IPS-20b (cell line): Measurements from ENCODE around the gene ARRDC1.

Experiments used
- H3K27ac ChIP-seq: one replicate; pipeline ENCODE4 v1.5.1; 2013; ENCODE audit warnings: low read length
- H3K27me3 ChIP-seq: 2 replicates; pipeline ENCODE4 v1.6.1; 2013; ENCODE audit warnings: mild to moderate bottlenecking, low read length, inconsistent platforms; ENCODE audit not compliant: insufficient read depth
- H3K36me3 ChIP-seq: 2 replicates; pipeline ENCODE4 v1.6.1; 2013; ENCODE audit warnings: low read depth, mild to moderate bottlenecking, inconsistent platforms, low read length, moderate library complexity; ENCODE audit not compliant: insufficient read depth
- H3K4me1 ChIP-seq: 2 replicates; pipeline ENCODE4 v1.6.1; 2013; ENCODE audit warnings: mild to moderate bottlenecking, control low read depth, inconsistent platforms, low read length, moderate library complexity; ENCODE audit not compliant: insufficient read depth
- H3K4me3 ChIP-seq: 2 replicates; pipeline ENCODE4 v1.5.1; 2013; ENCODE audit warnings: mild to moderate bottlenecking, low read length, inconsistent platforms
- H3K9ac ChIP-seq: 2 replicates; pipeline ENCODE4 v1.6.1; 2013; ENCODE audit warnings: low read depth, mild to moderate bottlenecking, inconsistent platforms, low read length, moderate library complexity
- H3K9me3 ChIP-seq: 2 replicates; pipeline ENCODE4 v1.6.1; 2013; ENCODE audit warnings: mild to moderate bottlenecking, low read depth, low read length, inconsistent platforms; ENCODE audit not compliant: insufficient read depth

The ARRDC1 gene

DNA sequence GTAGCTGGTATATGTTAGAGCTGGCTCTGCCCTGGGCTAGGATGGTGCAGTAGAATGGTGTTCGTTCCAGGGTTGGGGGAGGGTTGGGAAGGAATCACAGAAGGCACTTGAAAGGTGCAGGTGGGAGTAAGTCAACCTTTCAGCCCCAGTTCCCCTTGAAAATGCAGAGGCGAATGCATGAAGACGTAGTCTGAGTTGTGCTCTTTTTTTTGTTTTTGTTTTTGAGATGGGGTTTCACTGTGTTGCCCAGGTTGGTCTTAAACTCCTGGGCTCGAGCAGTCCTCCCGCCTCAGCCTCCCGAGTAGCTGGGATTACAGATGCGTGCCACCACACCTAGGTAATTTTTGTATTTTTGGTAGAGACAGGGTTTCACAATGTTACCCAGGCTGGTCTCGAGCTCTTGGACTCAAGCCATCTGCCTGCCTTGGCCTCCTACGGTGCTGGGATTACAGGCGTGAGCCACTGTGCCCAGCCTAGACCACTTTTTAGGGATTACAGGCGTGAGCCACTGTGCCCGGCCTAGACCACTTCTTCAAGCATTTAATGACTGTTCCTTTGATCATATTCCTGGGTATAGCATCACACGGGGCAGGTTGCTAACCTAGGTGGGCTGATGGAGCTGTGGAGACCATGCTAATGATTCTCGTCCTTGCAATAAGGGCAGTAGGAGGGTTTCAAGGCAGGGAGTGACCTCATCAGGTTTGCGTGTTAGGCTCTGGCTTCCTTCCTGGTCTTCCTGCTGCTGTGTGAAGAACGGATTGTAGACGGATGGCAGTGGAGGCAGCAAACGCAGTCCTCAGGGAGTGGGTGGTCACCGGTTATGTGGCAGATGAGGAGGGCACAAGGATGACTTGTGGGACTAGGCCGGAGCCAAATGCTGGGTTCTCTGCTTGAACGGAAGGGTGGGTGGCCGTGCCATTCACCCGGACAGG is 27.0 kb downstream of the ARRDC1 start:
- Histone ChIP-seq H3K27ac (no peak overlapping the region), H3K9me3 (no peaks in the 10 kb centered on the region), H3K9ac (no peak overlapping the region), H3K4me3 (no peak overlapping the region), H3K36me3 (no peaks in the 10 kb centered on the region; the same call in 1 of the 2 replicates), H3K4me1 (peaks cover 8% of the 10 kb centered on the region), H3K27me3 (no peaks in the 10 kb centered on the region)

DNA sequence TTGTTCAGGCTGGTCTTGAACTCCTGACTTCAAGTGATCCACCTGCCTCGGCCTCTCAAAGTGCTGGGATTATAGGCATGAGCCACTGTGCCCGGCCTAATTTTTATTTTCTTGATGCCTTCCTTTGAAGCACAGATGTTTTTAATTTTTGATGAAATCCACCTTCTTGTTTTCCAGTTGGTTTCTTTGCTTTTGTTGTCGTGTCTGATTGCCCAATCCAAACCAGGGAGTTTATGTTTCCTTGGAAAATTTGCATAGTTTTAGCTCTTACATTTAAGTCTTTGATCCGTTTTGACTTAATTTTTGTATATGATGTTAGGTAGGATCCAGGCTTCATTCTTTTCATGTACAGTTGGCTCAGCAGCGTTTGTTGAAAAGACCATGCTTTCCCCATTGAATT is 28.5 kb downstream of the ARRDC1 start:
- H3K4me1 ChIP-seq: peaks cover 8% of the 10 kb centered on the region
- no peak overlapping the region for H3K9ac ChIP-seq
- no peak overlapping the region for H3K4me3 ChIP-seq
- H3K27ac ChIP-seq: no peak overlapping the region
- no peaks in the 10 kb centered on the region; the same call in 1 of the 2 replicates for H3K36me3 ChIP-seq
- no peaks in the 10 kb centered on the region for H3K9me3 ChIP-seq
- H3K27me3 ChIP-seq: no peaks in the 10 kb centered on the region

DNA sequence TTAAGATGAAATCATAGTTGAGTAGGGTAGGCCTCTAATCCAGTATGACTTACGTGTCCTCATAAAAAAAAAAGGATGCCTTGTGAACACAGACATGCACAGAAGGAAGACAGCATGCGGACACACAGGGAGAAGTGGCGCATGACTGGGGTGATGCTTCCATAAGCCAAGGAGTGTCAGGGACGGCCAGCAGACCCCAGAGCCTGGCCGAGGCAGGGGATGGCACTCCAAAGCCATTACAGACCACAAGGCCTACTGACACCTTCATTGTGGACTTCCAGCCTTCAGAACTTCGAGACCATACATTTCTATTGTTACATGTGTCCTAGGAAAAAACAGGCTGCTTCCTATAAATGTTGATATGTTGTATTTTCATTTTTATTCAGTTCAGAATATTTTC is 33.2 kb downstream of the ARRDC1 start:
- Histone ChIP-seq H3K9ac (no peak overlapping the region), H3K27me3 (no peaks in the 10 kb centered on the region), H3K36me3 (peaks cover 11% of the 10 kb centered on the region; the same call in 1 of the 2 replicates), H3K9me3 (no peaks in the 10 kb centered on the region), H3K4me3 (no peak overlapping the region), H3K4me1 (no peaks in the 10 kb centered on the region), H3K27ac (no peak overlapping the region)

DNA sequence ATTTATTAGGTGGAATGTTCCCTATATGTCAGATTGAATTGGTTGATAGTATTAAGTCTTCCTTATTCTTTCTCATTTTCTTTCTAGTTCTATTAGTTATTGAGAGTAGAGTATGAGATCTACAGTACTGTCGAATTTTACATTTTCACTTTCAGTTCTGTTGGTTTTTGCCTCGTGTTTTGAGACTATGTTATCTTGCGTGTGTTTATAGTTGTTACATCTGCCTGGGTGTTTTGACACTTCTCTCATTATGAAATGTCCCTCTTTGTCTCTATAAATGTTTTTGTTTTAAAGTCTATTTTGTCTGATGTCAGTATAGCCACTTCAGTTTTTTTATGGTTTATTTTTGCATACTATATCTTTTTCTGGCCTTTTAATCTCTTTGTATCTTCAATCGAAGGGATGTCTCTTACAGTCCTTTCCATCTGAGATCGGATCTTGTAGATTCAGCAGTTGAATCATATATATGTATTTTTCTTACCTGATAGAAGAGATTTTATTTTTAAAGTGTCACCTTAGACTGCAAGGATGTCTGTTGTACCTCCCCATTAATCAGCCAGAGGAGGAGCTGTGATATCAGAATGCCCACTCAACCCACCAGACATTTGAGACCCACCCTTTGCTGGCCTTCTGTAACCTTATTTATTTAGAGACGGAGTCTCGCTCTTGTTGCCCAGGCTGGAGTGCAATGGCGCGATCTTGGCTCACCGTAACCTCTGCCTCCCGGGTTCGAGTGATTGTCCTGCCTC is 34.0 kb downstream of the ARRDC1 start:
- no peaks in the 10 kb centered on the region for H3K27me3 ChIP-seq
- H3K4me3 ChIP-seq: no peak overlapping the region
- H3K36me3 ChIP-seq: peaks cover 13% of the 10 kb centered on the region; the same call in 1 of the 2 replicates
- H3K9me3 ChIP-seq: no peaks in the 10 kb centered on the region
- no peaks in the 10 kb centered on the region for H3K4me1 ChIP-seq
- no peak overlapping the region for H3K9ac ChIP-seq
- no peak overlapping the region for H3K27ac ChIP-seq

DNA sequence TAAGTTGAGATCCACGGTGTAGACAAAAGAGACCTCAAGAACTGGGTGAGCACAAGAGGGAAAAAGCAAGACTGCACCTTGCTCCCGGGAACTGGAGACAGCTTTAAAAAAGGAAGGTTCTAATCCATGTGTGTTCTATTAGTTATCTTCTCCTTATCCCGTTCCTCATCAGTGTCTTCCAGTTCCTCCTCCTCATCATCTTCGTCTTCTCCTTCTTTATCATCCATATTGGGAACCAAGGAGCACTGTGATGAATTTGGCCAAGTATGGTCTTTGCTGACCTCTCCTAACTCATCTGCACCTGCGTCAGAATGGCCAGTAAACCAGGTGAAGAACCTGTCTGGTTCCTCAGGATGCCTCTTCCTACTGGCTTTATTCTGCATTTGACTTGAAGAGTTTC is 35.4 kb downstream of the ARRDC1 start:
- H3K36me3 ChIP-seq: peaks cover 13% of the 10 kb centered on the region; the same call in 1 of the 2 replicates

DNA sequence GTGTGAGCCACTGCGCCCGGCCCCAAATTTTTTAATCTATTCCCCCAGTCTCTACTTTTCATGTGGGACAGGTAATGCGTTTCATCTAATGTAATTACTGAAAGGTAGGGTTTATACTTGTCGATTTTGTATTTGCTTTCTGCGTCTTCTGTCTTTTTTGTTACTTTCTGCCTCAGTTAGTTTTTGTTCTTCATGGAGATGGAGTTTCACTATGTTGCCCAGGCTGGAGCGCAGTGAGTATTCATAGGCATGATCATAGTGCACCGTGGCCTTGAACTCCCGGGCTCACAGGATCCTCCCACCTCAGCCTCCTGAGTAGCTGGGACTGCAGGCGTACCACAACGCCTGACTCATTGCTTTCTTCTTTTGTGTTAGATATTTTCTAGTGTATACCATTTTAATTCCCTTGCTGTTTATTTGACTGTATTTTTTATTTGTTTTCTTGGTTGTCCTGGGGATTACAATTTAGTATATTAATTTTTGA is 36.7 kb downstream of the ARRDC1 start:
- Histone ChIP-seq H3K9me3 (no peaks in the 10 kb centered on the region), H3K27me3 (no peaks in the 10 kb centered on the region), H3K9ac (no peak overlapping the region), H3K4me1 (no peaks in the 10 kb centered on the region), H3K36me3 (peaks cover 13% of the 10 kb centered on the region; the same call in 1 of the 2 replicates), H3K27ac (no peak overlapping the region), H3K4me3 (no peak overlapping the region)

More for the DNA sequence above, 35.4 kb downstream of the ARRDC1 start:
- Histone ChIP-seq H3K27ac (no peak overlapping the region), H3K4me3 (no peak overlapping the region), H3K4me1 (no peaks in the 10 kb centered on the region), H3K27me3 (no peaks in the 10 kb centered on the region), H3K9me3 (no peaks in the 10 kb centered on the region), H3K9ac (no peak overlapping the region)

DNA sequence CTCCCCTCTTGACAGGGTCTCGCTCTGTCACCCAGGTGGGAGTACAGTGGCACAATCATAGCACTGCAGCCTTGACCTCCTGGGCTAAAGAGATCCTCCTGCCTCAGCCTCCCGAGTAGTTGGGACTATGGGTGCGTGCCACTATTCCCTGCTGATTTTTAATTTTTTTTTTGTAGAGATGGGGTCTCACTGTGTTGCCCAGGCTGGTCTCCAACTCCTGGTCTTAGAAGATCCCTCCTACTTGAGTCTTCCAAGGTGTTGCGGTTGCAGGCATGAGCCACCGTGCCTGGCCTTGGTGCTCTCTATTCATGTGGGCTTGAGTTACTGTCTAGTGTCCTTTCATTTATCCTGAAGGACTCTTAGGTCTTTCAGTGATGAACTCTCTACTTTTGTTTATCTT is 37.4 kb downstream of the ARRDC1 start:
- peaks cover 13% of the 10 kb centered on the region; the same call in 1 of the 2 replicates for H3K36me3 ChIP-seq
- H3K9ac ChIP-seq: no peak overlapping the region
- no peaks in the 10 kb centered on the region for H3K27me3 ChIP-seq
- H3K9me3 ChIP-seq: no peaks in the 10 kb centered on the region
- no peaks in the 10 kb centered on the region for H3K4me1 ChIP-seq
- no peak overlapping the region for H3K4me3 ChIP-seq
- H3K27ac ChIP-seq: no peak overlapping the region

DNA sequence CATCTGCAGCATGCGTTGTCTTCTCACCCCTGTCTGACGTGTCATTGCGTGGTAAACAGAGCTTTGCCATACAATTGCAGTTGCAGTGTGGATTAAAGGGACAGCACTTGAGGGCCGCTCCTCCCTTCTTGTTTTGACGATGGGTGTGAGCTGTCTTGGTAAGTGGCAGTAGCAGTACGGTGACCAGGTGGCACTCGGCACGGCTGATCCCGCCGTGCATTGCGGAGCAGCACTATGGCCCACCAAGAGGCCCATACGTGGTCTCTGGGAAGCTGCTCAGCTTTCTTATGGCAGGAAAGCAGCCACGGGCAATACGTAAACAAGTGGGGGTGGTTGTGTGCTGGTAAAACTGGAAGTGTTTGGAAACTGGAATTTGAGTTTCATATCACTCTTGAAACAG is 38.4 kb downstream of the ARRDC1 start:
- no peaks in the 10 kb centered on the region for H3K4me1 ChIP-seq
- H3K27me3 ChIP-seq: no peaks in the 10 kb centered on the region
- H3K4me3 ChIP-seq: no peak overlapping the region
- no peak overlapping the region for H3K9ac ChIP-seq
- no peaks in the 10 kb centered on the region for H3K9me3 ChIP-seq
- no peak overlapping the region for H3K27ac ChIP-seq
- peaks cover 13% of the 10 kb centered on the region; the same call in 1 of the 2 replicates for H3K36me3 ChIP-seq

DNA sequence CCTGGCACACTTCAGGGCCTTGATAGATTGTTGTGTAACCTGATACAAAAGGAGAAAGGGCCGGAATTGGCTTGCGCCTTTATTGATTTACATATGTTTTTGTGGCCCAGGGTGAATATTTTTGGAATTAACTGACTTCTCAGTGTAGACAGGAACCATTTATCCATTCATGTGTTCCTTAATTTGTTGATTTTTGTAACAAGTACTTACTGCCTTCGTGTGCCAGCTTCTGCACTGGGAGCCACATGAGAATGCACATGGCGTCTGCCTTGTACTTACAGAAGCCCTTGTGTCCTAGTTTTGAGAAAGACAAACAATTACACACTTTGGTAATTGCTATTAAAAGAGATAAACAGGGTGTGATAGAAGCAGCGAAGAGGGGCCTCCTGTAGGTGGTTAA is 39.7 kb downstream of the ARRDC1 start:
- Histone ChIP-seq H3K27ac (no peak overlapping the region), H3K4me3 (no peak overlapping the region), H3K27me3 (no peaks in the 10 kb centered on the region), H3K36me3 (peaks cover 13% of the 10 kb centered on the region; the same call in 1 of the 2 replicates), H3K4me1 (no peaks in the 10 kb centered on the region), H3K9me3 (no peaks in the 10 kb centered on the region), H3K9ac (no peak overlapping the region)

DNA sequence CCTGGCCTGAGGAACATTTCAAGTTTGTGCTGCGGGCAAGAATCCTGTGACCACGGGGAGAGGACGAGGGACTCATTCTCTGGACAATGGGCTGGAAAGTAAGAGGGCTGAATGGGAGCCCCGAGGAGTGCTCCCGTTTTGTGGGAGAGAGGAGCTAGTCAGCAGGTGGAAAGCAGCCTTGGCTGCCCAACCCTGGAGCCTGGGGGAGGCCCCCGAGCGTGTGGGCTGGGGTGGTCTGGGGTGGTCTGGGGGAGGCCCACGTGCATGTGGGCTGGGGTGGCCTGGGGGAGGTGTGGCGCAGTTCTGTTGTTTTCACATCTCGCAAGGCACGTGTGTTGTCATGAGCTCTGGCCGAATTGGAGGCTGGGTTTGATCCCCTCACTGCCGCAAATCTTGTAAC is 40.9 kb downstream of the ARRDC1 start:
- Histone ChIP-seq H3K4me3 (no peak overlapping the region), H3K27ac (no peak overlapping the region), H3K9ac (no peak overlapping the region), H3K36me3 (peaks cover 18% of the 10 kb centered on the region), H3K27me3 (no peaks in the 10 kb centered on the region), H3K4me1 (no peaks in the 10 kb centered on the region), H3K9me3 (no peaks in the 10 kb centered on the region)

DNA sequence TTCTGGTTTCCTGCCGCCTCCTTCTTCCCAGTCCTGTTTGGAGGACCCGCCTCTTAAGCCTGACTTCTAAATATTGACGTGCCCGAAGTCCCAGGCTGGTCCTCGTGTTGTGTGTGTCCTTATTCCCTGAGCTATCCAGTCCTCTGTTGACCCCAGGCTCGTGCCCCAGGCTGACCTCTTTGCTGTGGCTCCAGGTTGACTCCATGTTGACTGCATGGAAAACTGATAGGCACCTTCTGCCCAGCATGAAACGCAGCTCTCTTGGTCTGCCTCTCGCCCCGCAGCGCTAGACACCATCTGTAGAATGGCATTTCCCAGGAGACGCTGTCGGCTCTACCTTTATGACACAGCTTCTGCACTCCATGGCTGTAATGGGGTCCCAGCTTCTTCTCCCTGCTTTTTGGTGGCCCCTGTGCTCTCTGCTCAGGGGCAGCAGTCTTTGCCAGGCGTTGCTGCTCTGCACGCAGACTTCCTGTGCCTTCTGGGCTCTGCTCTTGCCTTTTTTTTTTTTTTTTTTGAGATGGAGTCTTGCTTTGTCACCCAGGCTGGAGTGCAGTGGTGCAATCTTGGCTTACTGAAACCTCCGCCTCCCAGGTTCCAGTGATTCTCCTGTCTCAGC is 41.7 kb downstream of the ARRDC1 start:
- Histone ChIP-seq H3K36me3 (peaks cover 24% of the 10 kb centered on the region), H3K9me3 (no peaks in the 10 kb centered on the region), H3K4me3 (no peak overlapping the region), H3K4me1 (no peaks in the 10 kb centered on the region), H3K27ac (no peak overlapping the region), H3K27me3 (no peaks in the 10 kb centered on the region), H3K9ac (no peak overlapping the region)
